T-helper 1 cell treated with Interleukin-12 subunit alpha and Interleukin-12 subunit beta and Interleukin-4 antibody, amounts not matched to agents 30 μg/mL and 1 μg/mL, for 36 hours (primary cell): Measurements from ENCODE around the gene FASTK.

ENCODE experiments used
- H3K27ac Mint-ChIP-seq: one replicate; pipeline ENCODE4 v1.8.0; 2021; ENCODE audit warnings: mild to moderate bottlenecking, mixed read lengths
- H3K27me3 Mint-ChIP-seq: one replicate; pipeline ENCODE4 v1.8.0; 2021; ENCODE audit warnings: low read depth, mixed read lengths
- H3K36me3 Mint-ChIP-seq: one replicate; pipeline ENCODE4 v1.8.0; 2021; ENCODE audit warnings: low read depth, mixed read lengths
- H3K4me1 Mint-ChIP-seq: one replicate; pipeline ENCODE4 v1.8.0; 2021; ENCODE audit warnings: low read depth, mixed read lengths
- H3K4me3 Mint-ChIP-seq: one replicate; pipeline ENCODE4 v1.8.0; 2021; ENCODE audit warnings: mild to moderate bottlenecking, moderate library complexity, mixed read lengths
- H3K9me3 Mint-ChIP-seq: one replicate; pipeline ENCODE4 v1.8.0; 2021; ENCODE audit warnings: mixed read lengths

Gene FASTK

GRCh38 chr7:151094675-151095074, 14.1 kb upstream of the FASTK start:
- H3K4me1 Mint-ChIP-seq, result peaks cover 3% of the 10 kb centered on the region
- no peak overlapping the region for H3K27ac Mint-ChIP-seq
- no peaks in the 10 kb centered on the region for H3K27me3 Mint-ChIP-seq
- no peak overlapping the region for H3K4me3 Mint-ChIP-seq
- no peaks in the 10 kb centered on the region for H3K9me3 Mint-ChIP-seq
- no peaks in the 10 kb centered on the region for H3K36me3 Mint-ChIP-seq

GRCh38 chr7:151093748-151094147, 13.1 kb upstream of the FASTK start:
- H3K9me3 Mint-ChIP-seq, result no peaks in the 10 kb centered on the region
- no peak overlapping the region for H3K27ac Mint-ChIP-seq
- no peaks in the 10 kb centered on the region for H3K36me3 Mint-ChIP-seq
- no peak overlapping the region for H3K4me3 Mint-ChIP-seq
- peaks cover 4% of the 10 kb centered on the region for H3K27me3 Mint-ChIP-seq
- H3K4me1 Mint-ChIP-seq, result peaks cover 11% of the 10 kb centered on the region

- Mint-ChIP-seq H3K4me1 (peaks cover 15% of the 10 kb centered on the region), H3K36me3 (no peaks in the 10 kb centered on the region), H3K9me3 (no peaks in the 10 kb centered on the region), H3K4me3 (no peak overlapping the region), H3K27me3 (peaks cover 4% of the 10 kb centered on the region), H3K27ac (no peak overlapping the region)
These were observed 11.4 kb upstream of the FASTK start for GRCh38 chr7:151091988-151092387.

GRCh38 chr7:151091431-151091830, 10.8 kb upstream of the FASTK start:
- peaks cover 15% of the 10 kb centered on the region for H3K4me1 Mint-ChIP-seq
- H3K27me3 Mint-ChIP-seq, result peaks cover 4% of the 10 kb centered on the region
- H3K27ac Mint-ChIP-seq, result no peak overlapping the region
- no peaks in the 10 kb centered on the region for H3K9me3 Mint-ChIP-seq
- H3K36me3 Mint-ChIP-seq, result no peaks in the 10 kb centered on the region
- no peak overlapping the region for H3K4me3 Mint-ChIP-seq

- peaks cover 4% of the 10 kb centered on the region for H3K27me3 Mint-ChIP-seq
- no peaks in the 10 kb centered on the region for H3K36me3 Mint-ChIP-seq
- no peaks in the 10 kb centered on the region for H3K9me3 Mint-ChIP-seq
- H3K4me1 Mint-ChIP-seq, result peaks cover 15% of the 10 kb centered on the region
- H3K27ac Mint-ChIP-seq, result no peak overlapping the region
- H3K4me3 Mint-ChIP-seq, result no peak overlapping the region
These were observed 10.4 kb upstream of the FASTK start for GRCh38 chr7:151091003-151091402.

- Mint-ChIP-seq H3K9me3 (no peaks in the 10 kb centered on the region), H3K4me3 (no peak overlapping the region), H3K36me3 (no peaks in the 10 kb centered on the region), H3K4me1 (peaks cover 23% of the 10 kb centered on the region), H3K27me3 (peaks cover 12% of the 10 kb centered on the region), H3K27ac (no peak overlapping the region)
These were observed 9.5 kb upstream of the FASTK start for GRCh38 chr7:151089893-151090730.

- H3K27ac Mint-ChIP-seq, result peak overlapping the region; percentile 43
These were observed 8.5 kb upstream of the FASTK start for GRCh38 chr7:151088856-151089699.

GRCh38 chr7:151088019-151088855, 7.6 kb upstream of the FASTK start:
- Mint-ChIP-seq H3K27ac (no peak overlapping the region), H3K4me1 (peaks cover 25% of the 10 kb centered on the region), H3K27me3 (peaks cover 21% of the 10 kb centered on the region), H3K4me3 (peak overlapping the region; percentile 57), H3K36me3 (no peaks in the 10 kb centered on the region), H3K9me3 (no peaks in the 10 kb centered on the region)

More at GRCh38 chr7:151088856-151089699, 8.5 kb upstream of the FASTK start:
- peaks cover 25% of the 10 kb centered on the region for H3K4me1 Mint-ChIP-seq
- H3K9me3 Mint-ChIP-seq, result no peaks in the 10 kb centered on the region
- peaks cover 21% of the 10 kb centered on the region for H3K27me3 Mint-ChIP-seq
- H3K4me3 Mint-ChIP-seq, result peak overlapping the region; percentile 65
- no peaks in the 10 kb centered on the region for H3K36me3 Mint-ChIP-seq

- Mint-ChIP-seq H3K4me1 (peaks cover 28% of the 10 kb centered on the region), H3K36me3 (peaks cover 3% of the 10 kb centered on the region), H3K27me3 (peaks cover 21% of the 10 kb centered on the region), H3K27ac (no peak overlapping the region), H3K9me3 (no peaks in the 10 kb centered on the region), H3K4me3 (peak overlapping the region; percentile 92)
These were observed 6.8 kb upstream of the FASTK start for GRCh38 chr7:151087245-151088018.

GRCh38 chr7:151086802-151087244, 6.2 kb upstream of the FASTK start:
- Mint-ChIP-seq H3K9me3 (no peaks in the 10 kb centered on the region), H3K4me1 (peaks cover 28% of the 10 kb centered on the region), H3K27me3 (peaks cover 21% of the 10 kb centered on the region), H3K27ac (peak overlapping the region; percentile 76), H3K4me3 (peak overlapping the region; percentile 92), H3K36me3 (peaks cover 3% of the 10 kb centered on the region)

- Mint-ChIP-seq H3K27me3 (peaks cover 21% of the 10 kb centered on the region), H3K4me1 (peaks cover 28% of the 10 kb centered on the region), H3K36me3 (peaks cover 3% of the 10 kb centered on the region), H3K4me3 (peak within 1 kb of the TSS; percentile 92), H3K9me3 (no peaks in the 10 kb centered on the region), H3K27ac (peak within 1 kb of the TSS; percentile 76)
These were observed 5.3 kb upstream of the FASTK start, which contains the start of gene AGAP3 for GRCh38 chr7:151085691-151086620. TSS of gene AGAP3 (plus strand) at chr7:151086475. CDS start at chr7:151086742, 267 bp downstream.

- H3K27me3 Mint-ChIP-seq, result peaks cover 21% of the 10 kb centered on the region
- no peaks in the 10 kb centered on the region for H3K9me3 Mint-ChIP-seq
- peak overlapping the region; percentile 81 for H3K4me3 Mint-ChIP-seq
- H3K27ac Mint-ChIP-seq, result peak overlapping the region; percentile 49
- peaks cover 28% of the 10 kb centered on the region for H3K4me1 Mint-ChIP-seq
- peaks cover 3% of the 10 kb centered on the region for H3K36me3 Mint-ChIP-seq
These were observed 4.7 kb upstream of the FASTK start for GRCh38 chr7:151085329-151085690.

- Mint-ChIP-seq H3K9me3 (no peaks in the 10 kb centered on the region), H3K36me3 (peaks cover 7% of the 10 kb centered on the region), H3K4me3 (peak overlapping the region; percentile 92), H3K4me1 (peaks cover 28% of the 10 kb centered on the region), H3K27ac (peak overlapping the region; percentile 45), H3K27me3 (peaks cover 17% of the 10 kb centered on the region)
These were observed 3.2 kb upstream of the FASTK start for GRCh38 chr7:151083824-151084160.
